Prostate gland (tissue), 2 donors: ENCODE measurements around the gene ZNF599.

Experiments
- POLR2AphosphoS5 ChIP-seq: sonication (generic); formaldehyde crosslinking; IDR thresholded peaks from one replicate; pipeline ENCODE4 v1.6.1; 2017; ENCODE audit warnings: antibody characterized with exemption
- TF ChIP-seq, protein P1 (sequence below), 4 experiments: fragments of 200-600 bp in 2 of 4; fragments of 450-650 bp in 2 of 4; sonication (generic) in 2 of 4; IDR thresholded peaks; 1 replicate in 3 of 4; 2 replicates in 1 of 4; pipeline ENCODE4 v1.5.1; 2016 to 2019; ENCODE audit warnings: antibody characterized with exemption in 4 of 4, mild to moderate bottlenecking in 2 of 4, moderate library complexity in 2 of 4

DNA sequence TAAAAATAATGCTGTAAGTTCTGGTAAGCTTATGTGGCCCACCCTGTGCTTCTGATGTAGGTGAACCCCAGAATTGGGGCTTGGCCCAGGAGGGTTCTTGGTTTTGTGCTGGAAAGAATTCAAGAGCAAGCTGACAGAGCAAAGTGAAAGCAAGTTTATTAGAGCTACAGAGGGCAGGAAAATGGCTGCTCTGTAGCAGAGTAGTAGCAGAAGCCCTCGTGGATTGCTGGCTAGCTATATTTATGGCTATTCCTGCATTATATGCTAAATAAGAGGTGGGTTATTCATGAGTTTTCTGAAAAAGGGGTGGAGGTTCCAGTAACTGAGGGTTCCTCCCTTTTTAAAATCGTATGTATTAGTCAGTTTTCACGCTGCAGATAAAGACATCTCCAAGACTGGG lies 20.6 kb upstream of the ZNF599 start:
- TF ChIP-seq, protein P1, sequence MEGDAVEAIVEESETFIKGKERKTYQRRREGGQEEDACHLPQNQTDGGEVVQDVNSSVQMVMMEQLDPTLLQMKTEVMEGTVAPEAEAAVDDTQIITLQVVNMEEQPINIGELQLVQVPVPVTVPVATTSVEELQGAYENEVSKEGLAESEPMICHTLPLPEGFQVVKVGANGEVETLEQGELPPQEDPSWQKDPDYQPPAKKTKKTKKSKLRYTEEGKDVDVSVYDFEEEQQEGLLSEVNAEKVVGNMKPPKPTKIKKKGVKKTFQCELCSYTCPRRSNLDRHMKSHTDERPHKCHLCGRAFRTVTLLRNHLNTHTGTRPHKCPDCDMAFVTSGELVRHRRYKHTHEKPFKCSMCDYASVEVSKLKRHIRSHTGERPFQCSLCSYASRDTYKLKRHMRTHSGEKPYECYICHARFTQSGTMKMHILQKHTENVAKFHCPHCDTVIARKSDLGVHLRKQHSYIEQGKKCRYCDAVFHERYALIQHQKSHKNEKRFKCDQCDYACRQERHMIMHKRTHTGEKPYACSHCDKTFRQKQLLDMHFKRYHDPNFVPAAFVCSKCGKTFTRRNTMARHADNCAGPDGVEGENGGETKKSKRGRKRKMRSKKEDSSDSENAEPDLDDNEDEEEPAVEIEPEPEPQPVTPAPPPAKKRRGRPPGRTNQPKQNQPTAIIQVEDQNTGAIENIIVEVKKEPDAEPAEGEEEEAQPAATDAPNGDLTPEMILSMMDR (IDR thresholded peaks at IDR 0.05) = no peak
- no peak for TF ChIP-seq POLR2AphosphoS5
